Measurements from ENCODE around the gene SCPEP1.
"Not testable (repeated sequence)": the region's sequence is repeated elsewhere in the genome, so short reads cannot be mapped to it uniquely, and the experiment has no call there.

Gene SCPEP1

GRCh38 chr17:56966338-56966737 lies 11.6 kb upstream of the SCPEP1 start:
- DNase-seq = no peak

- no peak for DNase-seq
These were observed 7.0 kb upstream of the SCPEP1 start for GRCh38 chr17:56970974-56971373.

- DNase-seq = no peak
These were observed 5.7 kb upstream of the SCPEP1 start for GRCh38 chr17:56972111-56972730.

- no peak for DNase-seq
These were observed 4.4 kb upstream of the SCPEP1 start for GRCh38 chr17:56973520-56973919.

GRCh38 chr17:56974055-56974454 lies 3.9 kb upstream of the SCPEP1 start:
- DNase-seq = no peak

GRCh38 chr17:56975656-56976055 lies 2.3 kb upstream of the SCPEP1 start:
- no peak for DNase-seq

GRCh38 chr17:56976941-56977608 lies 856 bp upstream of the SCPEP1 start:
- no peak for DNase-seq

- no peak for DNase-seq
These were observed 635 bp downstream of the SCPEP1 start for GRCh38 chr17:56978441-56979090.

- no peak for DNase-seq
These were observed 1.2 kb downstream of the SCPEP1 start for GRCh38 chr17:56979091-56979480.

GRCh38 chr17:56980526-56980925 lies 2.6 kb downstream of the SCPEP1 start:
- not testable (repeated sequence) for DNase-seq

- DNase-seq = no peak
These were observed 4.4 kb downstream of the SCPEP1 start for GRCh38 chr17:56982312-56982711.

GRCh38 chr17:56983366-56983765 lies 5.4 kb downstream of the SCPEP1 start:
- no peak for DNase-seq

- DNase-seq = no peak
These were observed 7.6 kb downstream of the SCPEP1 start for GRCh38 chr17:56985371-56986162.

GRCh38 chr17:56987283-56987834 lies 9.4 kb downstream of the SCPEP1 start:
- DNase-seq = no peak

GRCh38 chr17:56988901-56989572 lies 11.1 kb downstream of the SCPEP1 start:
- no peak for DNase-seq

- DNase-seq = no peak
These were observed 14.4 kb downstream of the SCPEP1 start for GRCh38 chr17:56992364-56992763.

- DNase-seq = no peak
These were observed 16.3 kb downstream of the SCPEP1 start for GRCh38 chr17:56994009-56994792.

GRCh38 chr17:56995766-56996165 lies 17.8 kb downstream of the SCPEP1 start:
- DNase-seq = no peak

GRCh38 chr17:56997313-56997712 lies 19.4 kb downstream of the SCPEP1 start:
- DNase-seq = no peak

- DNase-seq = no peak
These were observed 23.6 kb downstream of the SCPEP1 start for GRCh38 chr17:57001541-57001940.

GRCh38 chr17:57002904-57003303 lies 25.0 kb downstream of the SCPEP1 start:
- DNase-seq = no peak

Measured in stimulated activated CD4-positive, alpha-beta T cell treated with anti-CD3 and anti-CD28 coated beads, Interleukin-4, amount 100 ng/mL, for 24 hours (primary cell).